ENCODE results near the gene STYXL1.

GRCh38 chr7:75969182-75969581 lies 78.6 kb downstream of the STYXL1 start:
- TF ChIP-seq EZH2phosphoT487 (IDR thresholded peaks at IDR 0.05; ENCODE audit: insufficient read depth, low read depth) (no peak), EZH2 (IDR thresholded peaks at IDR 0.05; ENCODE audit: insufficient read depth, poor library complexity, severe bottlenecking) (no peak)

Data from GM23248 (cell line).